GM19099 (cell line): ENCODE measurements around the gene APCDD1L.

Experiments used
- POLR2A ChIP-seq: IDR thresholded peaks from 3 replicates; pipeline ENCODE4 v1.6.1; 2011; ENCODE audit warnings: low read depth; ENCODE audit not compliant: insufficient read length; ENCODE audit errors: extremely low read depth

APCDD1L gene

GRCh38 chr20:58436868-58437645 lies 78.1 kb downstream of the APCDD1L start:
- no peak for TF ChIP-seq POLR2A

DNA sequence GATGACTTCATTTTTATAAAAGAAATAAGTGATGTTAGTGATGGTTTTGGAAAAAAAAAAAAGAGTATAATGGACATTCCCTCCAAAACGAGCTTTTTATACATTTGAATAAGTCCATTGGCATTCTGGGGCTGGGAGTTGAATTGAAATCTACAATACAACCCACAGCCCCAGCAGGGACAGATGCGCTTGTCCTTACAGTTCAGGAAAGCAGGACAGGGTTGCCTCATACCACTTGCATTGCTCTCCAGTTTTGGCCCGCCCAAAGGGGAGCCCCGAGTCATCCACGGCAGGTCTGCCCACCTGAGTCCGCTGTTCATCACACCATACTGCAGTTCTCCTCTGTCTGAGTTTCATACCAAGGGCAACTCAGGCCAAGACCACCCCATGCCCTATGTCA lies 80.0 kb downstream of the APCDD1L start:
- TF ChIP-seq POLR2A, result no peak

DNA sequence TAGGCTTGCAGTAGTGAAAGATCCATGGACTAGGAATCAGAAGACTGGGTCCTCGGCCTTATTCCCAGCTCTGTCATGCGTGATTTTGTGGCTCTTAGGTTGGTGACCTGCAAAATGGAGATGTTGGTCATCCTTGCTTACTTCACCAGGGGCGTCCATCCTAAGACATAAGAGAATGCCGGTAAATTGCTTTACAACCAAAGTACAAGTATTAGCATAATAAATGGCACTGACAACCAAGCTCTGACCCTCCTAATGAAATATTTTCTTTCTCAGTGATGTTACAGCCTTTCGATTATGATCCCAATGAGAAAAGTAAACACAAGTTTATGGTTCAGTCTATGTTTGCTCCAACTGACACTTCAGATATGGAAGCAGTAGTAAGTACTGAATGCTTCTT lies 80.9 kb downstream of the APCDD1L start:
- TF ChIP-seq POLR2A, result no peak

DNA sequence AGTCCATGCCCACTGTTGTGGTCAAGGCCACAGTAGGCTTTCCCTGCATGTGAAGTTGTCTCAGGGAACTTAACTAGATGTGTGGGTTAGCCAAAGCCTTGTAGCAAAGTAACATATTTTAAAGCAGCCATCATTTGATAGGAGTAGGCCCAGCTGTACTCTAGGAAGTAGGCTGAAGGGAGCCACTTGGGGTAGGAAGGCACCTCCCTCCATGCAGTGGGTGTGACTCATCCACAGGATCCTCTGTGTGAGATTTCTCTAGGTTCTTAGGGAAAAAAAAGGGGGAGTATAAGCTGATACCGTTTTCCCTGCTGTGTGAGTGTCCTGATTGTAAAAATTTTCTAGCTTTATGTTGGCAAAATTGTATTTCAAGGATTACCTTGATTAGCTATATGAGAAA lies 81.4 kb downstream of the APCDD1L start:
- TF ChIP-seq POLR2A, result no peak

GRCh38 chr20:58433029-58433647 lies 82.1 kb downstream of the APCDD1L start:
- TF ChIP-seq POLR2A, result no peak

- TF ChIP-seq POLR2A, result no peak
These were observed 82.8 kb downstream of the APCDD1L start for GRCh38 chr20:58432186-58432954.

DNA sequence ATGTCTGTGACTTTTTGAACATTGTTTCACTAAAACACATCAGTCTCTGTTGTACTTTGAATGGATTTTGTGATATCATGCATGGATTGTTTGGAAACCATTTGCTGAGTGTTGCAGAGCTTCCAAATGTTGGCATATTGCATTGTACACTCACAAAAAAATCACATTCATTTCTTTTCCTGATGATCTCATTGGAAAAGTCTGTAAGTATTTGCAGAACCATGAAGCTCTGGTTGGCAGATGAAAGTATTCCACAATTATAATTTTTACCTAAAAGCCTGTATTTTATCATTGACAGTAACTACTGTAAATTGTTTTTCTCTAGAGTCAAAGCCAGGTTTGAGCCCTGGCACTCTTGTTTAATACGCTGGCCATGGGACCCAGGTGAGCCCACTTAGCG lies 84.1 kb downstream of the APCDD1L start:
- TF ChIP-seq POLR2A, result no peak

DNA sequence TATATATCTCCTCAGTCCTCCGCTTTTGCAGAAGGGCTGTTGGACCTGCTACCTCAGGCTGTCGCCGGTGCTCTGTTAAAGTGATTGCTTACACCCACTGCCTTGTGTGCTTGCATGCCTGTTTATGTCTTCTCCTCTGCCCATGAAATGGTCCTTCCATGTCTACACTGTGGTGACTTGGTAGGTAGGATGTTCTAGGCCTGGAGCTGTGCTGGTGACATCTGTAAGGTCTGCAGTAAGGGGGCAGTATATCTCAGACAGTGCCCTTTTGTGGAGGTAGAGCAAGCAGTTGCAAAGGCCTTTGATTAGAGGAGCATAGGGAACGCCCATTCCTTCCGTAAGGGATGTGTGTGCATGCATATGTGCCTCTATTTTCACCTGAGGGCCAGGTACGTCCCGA lies 85.9 kb downstream of the APCDD1L start:
- TF ChIP-seq POLR2A, result no peak

DNA sequence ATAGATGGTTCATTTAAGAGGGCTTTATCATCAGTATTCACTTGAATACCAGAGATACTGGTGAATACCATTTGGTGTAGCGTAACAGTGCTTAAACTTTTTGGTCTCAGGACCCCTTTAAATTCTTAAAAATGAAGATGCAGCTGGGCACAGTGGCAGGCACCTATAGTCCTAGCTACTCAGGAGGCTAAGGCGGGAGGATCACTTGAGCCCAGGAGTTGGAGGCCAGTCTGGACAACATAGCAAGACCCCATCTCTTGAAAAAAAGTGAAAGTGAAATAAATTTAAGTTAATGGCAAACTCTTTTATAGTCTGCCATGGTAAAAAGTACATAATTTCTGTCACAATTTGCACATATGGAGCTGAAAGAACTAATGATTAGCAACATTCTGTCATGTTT lies 86.8 kb downstream of the APCDD1L start:
- TF ChIP-seq POLR2A, result no peak

- TF ChIP-seq POLR2A, result no peak
These were observed 90.8 kb downstream of the APCDD1L start for GRCh38 chr20:58424218-58424969.

DNA sequence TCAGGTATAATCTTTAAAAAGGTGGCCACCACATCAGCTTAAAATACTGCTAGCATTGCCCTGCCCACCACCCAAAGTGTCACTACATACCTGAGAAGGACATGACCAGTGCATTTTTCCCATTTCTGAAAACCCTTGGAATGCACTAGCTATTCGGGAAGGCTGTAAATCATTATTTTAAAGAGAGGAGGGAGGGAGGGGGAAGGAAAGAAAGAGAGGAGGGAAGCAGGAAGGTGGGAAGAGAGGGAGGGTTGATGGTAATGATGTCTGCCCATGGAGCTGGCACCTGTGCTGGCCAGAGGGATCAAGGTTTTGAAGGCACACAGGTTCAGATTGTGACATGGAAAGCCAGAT lies 93.7 kb downstream of the APCDD1L start:
- no peak for TF ChIP-seq POLR2A

- TF ChIP-seq POLR2A, result no peak
These were observed 94.3 kb downstream of the APCDD1L start for GRCh38 chr20:58420798-58421496.

DNA sequence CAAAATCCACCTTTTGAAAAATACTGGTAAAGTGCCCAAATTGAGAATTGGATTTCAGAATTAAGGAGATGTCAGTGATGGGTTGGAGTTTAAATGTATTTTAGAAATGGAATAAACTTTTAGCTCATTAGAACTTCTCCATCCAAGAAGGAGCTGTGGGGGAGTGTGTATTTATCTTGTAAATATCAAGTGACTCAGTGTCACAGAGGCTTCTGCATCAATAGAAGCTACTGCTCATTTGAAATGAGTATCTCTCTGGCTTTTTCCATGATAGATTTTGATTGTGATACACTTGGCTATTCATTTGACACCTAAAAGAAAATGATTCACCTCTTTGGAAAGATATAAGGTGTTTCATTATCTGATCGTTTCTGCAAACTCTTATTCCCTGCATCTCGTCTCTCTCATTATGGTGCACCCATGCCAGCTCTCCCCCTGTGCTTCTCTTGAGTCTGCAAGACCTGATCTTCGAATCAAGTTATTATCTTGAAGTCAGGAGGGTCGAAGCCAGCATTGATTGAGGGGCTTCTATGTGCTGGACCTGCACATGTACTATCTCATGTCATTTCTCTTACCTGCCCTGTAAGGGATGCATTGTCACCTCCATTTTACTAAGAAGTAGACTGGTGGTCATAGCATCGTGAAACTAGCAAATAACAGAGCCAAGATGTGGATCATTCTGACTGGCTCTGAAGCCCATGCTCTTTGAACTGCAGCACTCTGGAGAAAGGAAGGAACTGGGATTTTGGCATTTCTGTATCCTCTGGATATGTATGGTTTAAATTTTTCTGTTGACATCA lies 96.0 kb downstream of the APCDD1L start:
- TF ChIP-seq POLR2A, result no peak

GRCh38 chr20:58417438-58417837 lies 97.8 kb downstream of the APCDD1L start:
- TF ChIP-seq POLR2A, result no peak
